HG03025 (cell line): ENCODE measurements around the gene HOXB9.

Experiments used
- ATAC-seq: cut with Tn5 transposase; IDR thresholded peaks from one replicate; pipeline ENCODE4 v1.9.1; 2021; ENCODE audit warnings: mild to moderate bottlenecking, moderate library complexity; ENCODE audit not compliant: unreplicated experiment, low FRiP score

Gene HOXB9

GRCh38 chr17:48612854-48613691, 13.1 kb downstream of the HOXB9 start:
- no peak for ATAC-seq

- no peak for ATAC-seq
Observed at GRCh38 chr17:48612456-48612853, 13.7 kb downstream of the HOXB9 start.

DNA sequence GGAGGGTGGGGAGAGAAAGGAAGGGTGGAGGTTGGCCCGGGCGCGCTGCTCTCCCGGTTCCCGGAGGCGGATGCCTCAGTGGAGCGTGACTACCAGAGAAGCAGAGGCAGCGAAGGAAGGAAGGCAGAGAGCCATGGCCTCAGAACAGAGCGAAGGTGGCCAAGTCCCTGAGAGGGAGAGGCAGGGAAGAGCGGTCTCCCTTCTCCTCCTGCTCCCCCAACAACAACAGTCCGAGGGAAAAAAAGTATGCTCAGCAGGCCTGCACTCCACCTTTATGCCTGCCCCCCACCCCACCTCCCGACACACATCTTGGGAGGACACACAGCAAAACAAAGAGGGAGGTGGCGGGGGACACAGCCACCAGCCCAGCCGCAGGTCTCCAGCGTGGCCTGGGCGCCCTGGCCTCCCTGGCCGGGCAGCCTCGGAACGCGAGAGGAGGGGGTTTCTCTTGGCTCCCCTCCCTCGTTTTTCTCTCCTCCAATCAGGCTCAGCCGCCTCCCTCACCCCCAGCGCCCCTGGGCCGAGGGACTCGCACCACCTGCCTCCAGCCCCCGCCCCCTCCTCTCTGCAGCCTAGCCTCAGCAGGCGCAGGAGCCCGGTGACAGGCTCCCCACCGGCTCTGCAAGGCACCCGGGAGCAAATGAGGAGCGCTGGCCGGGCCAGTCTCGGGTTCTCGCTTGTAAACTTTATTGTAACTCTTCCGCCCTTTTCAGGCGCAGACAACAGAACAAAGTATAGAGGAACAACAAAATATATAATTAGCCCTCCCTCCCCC, 14.3 kb downstream of the HOXB9 start:
- no peak for ATAC-seq

- no peak for ATAC-seq
Observed at GRCh38 chr17:48611213-48611612, 14.9 kb downstream of the HOXB9 start.

DNA sequence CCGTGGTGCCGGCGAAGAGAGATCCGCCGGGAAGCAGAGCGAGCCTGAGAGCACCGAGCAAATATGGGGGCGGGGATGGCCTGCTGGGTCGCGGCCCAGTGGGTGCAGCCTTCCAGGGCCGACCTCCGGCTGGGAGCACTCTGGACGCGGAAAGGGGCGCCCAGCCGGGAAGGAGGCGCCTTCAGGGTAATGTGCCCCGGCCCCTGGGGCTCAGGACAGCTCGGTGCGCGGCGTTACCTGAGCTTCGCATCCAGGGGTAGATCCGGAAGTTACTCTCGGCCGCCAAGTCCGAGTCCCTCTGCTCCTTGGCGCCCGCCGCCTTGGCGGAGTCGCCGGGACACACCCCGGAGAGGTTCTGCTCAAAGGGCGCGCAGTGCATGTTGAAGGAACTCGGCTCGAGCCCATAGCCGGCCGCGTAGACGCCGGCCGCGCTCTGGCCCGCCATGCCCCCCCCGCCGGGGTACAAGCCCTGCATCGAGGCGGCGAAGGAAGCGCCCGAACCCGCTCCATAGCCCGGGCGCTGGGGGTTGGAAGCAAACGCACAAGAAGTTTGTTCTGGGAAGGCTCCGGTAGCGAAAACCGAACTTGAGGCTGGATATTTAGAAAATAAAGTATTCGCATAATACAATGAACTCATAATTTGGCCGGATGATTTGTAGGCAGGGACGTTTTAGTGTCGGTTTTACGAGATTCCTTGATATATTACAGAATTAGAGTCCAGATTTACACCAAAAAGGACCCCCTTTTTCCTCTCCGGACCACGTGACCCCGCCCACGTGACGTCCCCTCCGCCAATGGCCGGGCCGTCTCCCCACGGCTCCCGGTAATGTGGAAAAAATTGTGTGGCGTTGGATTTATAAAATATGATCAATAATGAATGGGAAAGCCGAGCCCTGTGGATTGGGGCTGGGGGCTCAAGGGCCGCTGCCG, 15.6 kb downstream of the HOXB9 start, which contains the start of gene HOXB7:
Gene HOXB7 (minus strand): TSS at position 736 of the 930 bp plus-strand sequence. CDS start 99 bp downstream, at position 637.
- ATAC-seq, result no peak

- no peak for ATAC-seq
Observed at GRCh38 chr17:48609759-48610281, 16.3 kb downstream of the HOXB9 start.

DNA sequence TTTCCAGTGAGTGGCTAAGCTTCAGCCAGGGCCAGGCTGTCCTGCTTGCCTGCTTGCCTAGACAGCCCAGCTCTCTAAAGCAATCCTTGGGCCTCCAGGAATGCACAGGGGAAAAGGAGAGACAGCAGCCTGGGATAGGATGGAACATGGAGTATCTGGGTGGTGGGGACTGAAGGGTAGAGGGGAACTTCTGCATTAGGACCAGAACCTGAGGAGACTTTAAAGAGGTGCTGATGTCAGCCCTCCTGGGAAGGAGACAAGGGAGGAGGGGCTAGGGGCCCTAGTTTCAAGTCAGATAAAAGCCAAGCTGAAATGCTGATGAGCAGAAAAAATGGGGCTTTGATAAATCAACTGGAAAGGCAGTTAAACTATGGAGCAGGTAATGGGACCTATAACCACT, 17.1 kb downstream of the HOXB9 start:
- no peak for ATAC-seq

GRCh38 chr17:48608494-48608834, 17.7 kb downstream of the HOXB9 start:
- ATAC-seq, result no peak

DNA sequence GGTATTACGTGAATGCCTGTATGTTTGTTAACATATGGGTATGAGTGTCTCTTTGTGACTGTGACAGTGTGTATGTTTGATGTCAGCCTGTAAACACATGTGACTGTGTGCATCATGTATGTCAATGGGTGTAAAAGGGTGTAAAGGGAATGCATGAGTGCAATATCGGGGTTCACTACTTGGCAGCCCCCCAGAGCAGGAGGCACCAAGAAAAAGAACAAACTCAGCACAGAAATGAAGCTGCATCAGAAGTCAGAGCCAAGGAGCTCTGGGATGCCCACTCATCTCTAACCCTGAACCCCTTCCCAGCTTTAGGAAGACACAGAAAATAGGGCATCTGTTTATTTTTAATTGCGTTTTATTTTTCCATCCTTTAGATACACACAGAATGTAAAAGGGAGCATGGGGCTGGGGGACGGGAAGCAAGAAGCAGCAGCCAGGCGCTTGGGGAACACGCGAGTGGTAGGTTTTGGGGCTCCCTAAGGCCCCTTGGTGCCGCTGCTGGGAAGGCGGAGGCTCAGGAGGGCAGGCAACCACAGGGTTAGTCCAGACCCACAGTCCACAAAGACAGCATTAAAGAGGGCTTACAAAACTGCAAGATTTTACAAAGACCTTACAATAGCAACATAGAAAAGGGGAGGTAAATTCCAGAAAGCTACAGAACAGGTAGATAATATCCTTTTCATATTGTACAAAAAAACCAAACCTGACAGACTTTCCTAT, 19.1 kb downstream of the HOXB9 start:
- ATAC-seq, result no peak

DNA sequence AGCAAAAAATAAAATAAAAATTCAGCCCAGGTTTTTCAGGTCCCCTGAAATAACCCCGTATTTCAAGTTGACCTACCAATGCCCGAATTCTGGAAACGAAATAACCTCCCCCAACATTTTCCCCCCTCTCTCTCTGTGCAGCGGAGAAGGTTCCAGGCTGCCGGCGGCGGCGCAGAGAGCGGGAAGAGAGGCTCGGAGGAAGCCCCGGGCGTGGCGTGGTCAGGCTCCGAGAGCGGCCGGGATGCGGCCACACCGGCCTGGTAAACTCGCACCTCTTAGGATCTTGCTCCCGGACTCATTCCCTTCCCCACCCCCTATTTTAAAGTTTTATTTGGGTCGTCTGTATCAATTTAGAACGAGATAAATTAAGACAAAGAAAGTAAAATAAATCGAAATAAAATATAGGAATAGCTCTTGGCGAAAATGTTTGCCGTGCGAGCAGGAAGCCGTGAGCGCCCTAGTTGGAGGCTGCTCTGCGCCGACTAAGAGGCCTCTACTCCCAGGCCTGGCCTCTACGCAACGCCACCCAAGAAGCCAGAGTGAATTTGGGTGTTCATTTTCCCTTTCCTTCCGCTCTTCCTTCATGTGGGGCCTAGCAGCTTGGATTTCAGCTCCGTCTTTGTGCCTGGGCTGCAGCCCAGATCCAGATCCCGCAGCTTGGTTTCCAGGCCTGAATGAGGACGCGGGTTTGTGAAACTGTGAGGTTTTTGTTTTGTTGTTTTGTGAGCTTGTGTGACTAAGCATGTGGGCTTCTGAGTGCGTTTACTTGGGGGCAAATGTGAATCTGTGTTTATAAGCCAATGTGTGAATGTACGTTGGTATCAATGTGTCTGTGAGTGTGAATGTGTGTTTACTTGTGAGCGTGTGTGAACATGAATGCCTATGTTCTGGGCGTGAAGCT, 19.9 kb downstream of the HOXB9 start:
- ATAC-seq, result no peak

GRCh38 chr17:48605409-48605919, 20.7 kb downstream of the HOXB9 start:
- ATAC-seq, result no peak

GRCh38 chr17:48604770-48605329, 21.3 kb downstream of the HOXB9 start, which contains the start of gene HOXB6:
TSS of gene HOXB6 (minus strand) at chr17:48604986. CDS start at chr17:48598150, 6,836 bp downstream.
- ATAC-seq, result no peak

GRCh38 chr17:48603959-48604769, 22.0 kb downstream of the HOXB9 start:
- no peak for ATAC-seq

DNA sequence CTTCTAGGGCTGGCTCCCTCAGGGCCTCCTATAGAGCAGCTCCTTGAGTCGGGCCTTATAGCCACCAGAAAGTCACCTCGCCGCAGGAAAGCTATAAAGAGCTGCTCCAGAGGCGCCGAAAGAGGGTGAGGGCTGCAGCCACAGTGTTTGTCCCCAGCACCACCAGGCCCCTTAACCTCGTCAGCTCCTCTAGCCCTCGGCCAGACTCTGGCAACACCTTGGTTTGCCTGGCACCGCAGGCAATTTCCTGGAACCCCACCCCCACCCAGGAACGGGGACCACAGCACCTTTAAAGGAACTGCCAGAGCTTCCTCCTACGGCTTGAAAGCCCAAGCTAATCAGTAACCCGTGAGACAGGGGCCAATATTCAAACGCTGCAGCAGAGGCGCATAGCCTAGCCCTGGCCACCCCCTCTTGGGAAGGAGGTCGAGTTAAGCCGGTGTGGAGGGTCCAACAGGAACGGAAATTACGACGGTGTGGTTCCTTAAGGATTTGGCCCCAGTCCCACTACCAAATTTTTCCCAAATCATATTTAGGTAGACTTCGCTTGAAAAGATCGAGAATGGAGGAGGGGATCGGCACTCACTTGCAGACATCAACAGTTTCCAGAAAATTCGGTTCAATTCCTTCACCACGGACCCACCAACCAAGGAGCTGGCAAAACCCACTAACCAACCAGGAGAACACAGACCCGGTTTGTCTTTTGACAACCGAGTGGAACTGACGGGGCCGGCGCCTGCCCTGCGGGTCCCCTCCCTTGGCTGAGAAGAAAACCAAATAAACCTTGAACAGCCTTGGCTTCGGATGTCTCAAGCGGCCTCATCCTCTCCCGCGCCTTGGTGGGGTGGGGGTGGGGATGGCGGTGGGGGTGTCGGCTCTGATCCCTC, 24.4 kb downstream of the HOXB9 start:
- ATAC-seq, result no peak

DNA sequence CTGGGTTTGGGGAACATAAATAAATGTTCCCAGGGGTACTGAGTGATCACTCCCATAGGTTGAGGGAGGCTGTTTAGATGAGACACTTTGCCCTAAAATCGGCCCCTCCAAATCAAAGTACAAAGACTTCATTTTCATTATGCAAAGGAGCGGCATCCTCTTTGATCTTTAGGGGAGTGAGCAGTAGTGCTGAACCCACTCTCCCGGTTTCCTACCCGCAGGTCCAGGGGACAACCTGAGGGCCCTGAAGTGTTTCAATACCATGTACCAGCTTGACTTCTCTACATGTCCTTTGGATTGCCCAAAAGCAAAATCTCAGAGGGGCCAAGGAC, 25.0 kb downstream of the HOXB9 start:
- ATAC-seq, result no peak

DNA sequence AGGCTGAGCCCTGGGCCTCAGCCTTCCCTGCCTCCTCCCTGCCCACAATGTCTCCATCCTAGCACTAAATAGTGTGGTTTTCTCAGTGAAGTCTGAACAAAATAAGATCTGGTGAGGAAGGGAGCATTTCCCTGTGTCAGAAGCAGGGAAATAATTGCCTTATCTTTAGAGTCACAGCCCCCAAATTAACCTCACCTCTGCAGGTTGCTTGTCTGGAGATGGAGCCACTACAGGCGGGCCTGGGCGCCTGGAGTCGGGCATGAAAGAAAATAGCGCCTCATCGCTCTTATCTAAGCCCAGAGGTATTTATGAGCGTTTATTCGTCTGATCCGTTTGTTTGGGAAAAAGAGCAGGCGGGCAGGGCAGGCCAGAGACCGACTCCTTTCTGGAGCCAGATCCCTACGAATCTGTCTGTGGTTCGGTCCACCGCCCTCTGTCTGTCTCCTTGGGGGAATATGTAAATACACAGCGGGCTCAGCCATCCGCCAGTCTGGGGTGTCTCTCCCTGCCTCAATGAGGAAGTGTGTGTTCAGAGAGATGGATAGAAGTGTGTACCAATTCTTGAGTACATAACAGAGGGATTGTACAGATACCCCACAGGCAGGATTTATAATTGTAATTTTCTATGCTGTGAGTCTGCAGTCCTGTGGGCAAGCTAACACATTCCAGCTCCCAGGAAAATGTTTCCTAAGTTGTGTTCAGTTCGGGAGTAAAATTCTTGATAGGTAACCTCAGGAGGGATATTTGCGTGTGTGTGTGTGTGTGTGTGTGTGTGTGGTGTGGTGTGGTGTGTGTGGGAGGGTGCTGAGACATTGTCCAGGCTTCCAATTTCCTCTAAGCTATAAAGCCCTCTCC, 25.7 kb downstream of the HOXB9 start:
- no peak for ATAC-seq
